Endometrial microvascular endothelial cells (primary cell): ENCODE data around the gene SNRPB2. TPM values are rescaled to one million over a fixed set of nuclear protein-coding genes. Genes with fewer than 3 reads are reported as not detected.

Experiments used
- in situ Hi-C: cut with HindIII; loops from 2 replicates; pipeline ENCODE4 v1.10.0; 2017; ENCODE audit warnings: low sequenced_read_pairs, low pct_unique_long_range_greater_than_20kb; ENCODE audit errors: inconsistent ontology term
- total RNA-seq: library from RNA; depleted of rRNA; stranded (reverse); fragments of >200 nt; gene quantifications from one replicate; pipeline ENCODE4 v1.2.3, GENCODE V29; 2015; ENCODE audit errors: inconsistent ontology term

The SNRPB2 gene
- total RNA-seq, 1 donor from 2014 or later, result 73.4 TPM

GRCh38 chr20:16714751-16715150 is 15.1 kb upstream of the SNRPB2 start:
- in situ Hi-C loops, result no loop called here

GRCh38 chr20:16719421-16719820 is 10.4 kb upstream of the SNRPB2 start:
- in situ Hi-C loops, result no loop called here

GRCh38 chr20:16729080-16729479 is 746 bp upstream of the SNRPB2 start:
- in situ Hi-C loops, result no loop called here

- in situ Hi-C loops, result no loop called here
Measured at GRCh38 chr20:16732506-16733152, 2.8 kb downstream of the SNRPB2 start.

- in situ Hi-C loops, result no loop called here
Measured at GRCh38 chr20:16740365-16741072, 10.7 kb downstream of the SNRPB2 start.

GRCh38 chr20:16744178-16744807 is 14.5 kb downstream of the SNRPB2 start:
- in situ Hi-C loops, result no loop called here

GRCh38 chr20:16745204-16745603 is 15.4 kb downstream of the SNRPB2 start:
- in situ Hi-C loops, result no loop called here

GRCh38 chr20:16747291-16747811 is 17.5 kb downstream of the SNRPB2 start:
- in situ Hi-C loops, result no loop called here

- in situ Hi-C loops, result no loop called here
Measured at GRCh38 chr20:16748308-16748900, 18.6 kb downstream of the SNRPB2 start, which contains the start of gene OTOR. Gene OTOR (plus strand): TSS chr20:16748358. CDS start chr20:16748402, 44 bp downstream.

GRCh38 chr20:16749573-16749972 is 19.7 kb downstream of the SNRPB2 start:
- in situ Hi-C loops, result no loop called here

- in situ Hi-C loops, result no loop called here
Measured at GRCh38 chr20:16752082-16752481, 22.3 kb downstream of the SNRPB2 start.

GRCh38 chr20:16752901-16753300 is 23.1 kb downstream of the SNRPB2 start:
- in situ Hi-C loops, result no loop called here

- in situ Hi-C loops, result no loop called here
Measured at GRCh38 chr20:16758454-16759180, 28.8 kb downstream of the SNRPB2 start.

- in situ Hi-C loops, result no loop called here
Measured at GRCh38 chr20:16759181-16759563, 29.3 kb downstream of the SNRPB2 start.

- in situ Hi-C loops, result no loop called here
Measured at GRCh38 chr20:16760431-16761304, 30.8 kb downstream of the SNRPB2 start.

- in situ Hi-C loops, result no loop called here
Measured at GRCh38 chr20:16761305-16761829, 31.5 kb downstream of the SNRPB2 start.

GRCh38 chr20:16764560-16764959 is 34.7 kb downstream of the SNRPB2 start:
- in situ Hi-C loops, result no loop called here

- in situ Hi-C loops, result no loop called here
Measured at GRCh38 chr20:16771213-16771612, 41.4 kb downstream of the SNRPB2 start.
